SJCRH30 (cell line): Measurements from ENCODE around the gene VPS72. TPM values are rescaled to one million over a fixed set of nuclear protein-coding genes. Genes with fewer than 3 reads are reported as not detected.
"Not testable (repeated sequence)": the region's sequence is repeated elsewhere in the genome, so short reads cannot be mapped to it uniquely, and the experiment has no call there.

Source experiments
- DNase-seq, 2 experiments: peaks; one replicate each; pipeline ENCODE4 v3.0.0-alpha.2; 2015 to 2020
- H3K27ac ChIP-seq: fragments of 250-450 bp; sonication (Bioruptor Pico); 2 replicates; pipeline ENCODE4 v1.5.1; 2020; ENCODE audit warnings: mild to moderate bottlenecking, moderate library complexity
- H3K27me3 ChIP-seq: fragments of 250-450 bp; sonication (Bioruptor Pico); 2 replicates; pipeline ENCODE4 v1.5.1; 2020; ENCODE audit warnings: mild to moderate bottlenecking, moderate library complexity
- H3K36me3 ChIP-seq: fragments of 250-450 bp; sonication (Bioruptor Pico); 2 replicates; pipeline ENCODE4 v1.5.1; 2020; ENCODE audit warnings: mild to moderate bottlenecking, moderate library complexity
- H3K4me1 ChIP-seq: fragments of 250-450 bp; sonication (Bioruptor Pico); 2 replicates; pipeline ENCODE4 v1.5.1; 2020; ENCODE audit warnings: mild to moderate bottlenecking, moderate library complexity
- H3K4me3 ChIP-seq: fragments of 250-450 bp; sonication (Bioruptor Pico); 2 replicates; pipeline ENCODE4 v1.5.1; 2020; ENCODE audit warnings: mild to moderate bottlenecking, moderate library complexity
- H3K9me3 ChIP-seq: fragments of 250-450 bp; sonication (Bioruptor Pico); replicated peaks from 2 replicates; pipeline ENCODE4 v1.5.1; 2020; ENCODE audit warnings: mild to moderate bottlenecking, moderate library complexity
- total RNA-seq: library from RNA; depleted of rRNA; stranded (reverse); fragments of >200 nt; shearing (Covaris generic); gene quantifications from 2 replicates; pipeline ENCODE4 v1.2.3, GENCODE V29; 2014

The VPS72 gene
- total RNA-seq, 1 experiment from 2014 or later, result 49.4 TPM

DNA sequence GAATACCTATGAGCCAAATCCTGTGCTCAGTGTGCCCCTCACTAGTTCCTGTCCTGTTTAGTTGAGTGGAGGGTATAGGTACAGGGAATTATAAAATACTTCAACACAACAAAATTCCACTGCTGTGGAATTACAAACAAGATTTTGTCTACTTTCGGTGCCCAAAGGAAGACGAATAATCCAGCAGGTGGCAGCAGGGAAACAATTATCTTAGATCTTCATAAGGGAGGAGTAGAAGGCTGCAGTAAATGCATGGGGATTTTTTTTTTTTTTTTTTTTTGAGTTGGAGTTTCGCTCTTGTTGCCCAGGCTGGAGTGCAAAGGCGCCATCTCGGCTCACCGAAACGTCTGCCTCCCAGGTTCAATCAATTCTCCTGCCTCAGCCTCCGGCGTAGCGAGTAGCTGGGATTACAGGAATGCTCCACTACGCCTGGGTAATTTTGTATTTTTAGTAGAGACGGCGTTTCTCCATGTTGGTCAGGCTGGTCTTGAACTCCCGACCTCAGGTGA is 6.3 kb upstream of the VPS72 start:
- Histone ChIP-seq H3K27ac (no peak overlapping the region), H3K9me3 (no peaks in the 10 kb centered on the region), H3K36me3 (no peaks in the 10 kb centered on the region), H3K4me1 (peaks cover 2% of the 10 kb centered on the region; the same call in 1 of the 2 replicates), H3K27me3 (no peaks in the 10 kb centered on the region), H3K4me3 (peak overlapping the region; percentile 44)
- peak; percentile 71 to 86 for DNase-seq

DNA sequence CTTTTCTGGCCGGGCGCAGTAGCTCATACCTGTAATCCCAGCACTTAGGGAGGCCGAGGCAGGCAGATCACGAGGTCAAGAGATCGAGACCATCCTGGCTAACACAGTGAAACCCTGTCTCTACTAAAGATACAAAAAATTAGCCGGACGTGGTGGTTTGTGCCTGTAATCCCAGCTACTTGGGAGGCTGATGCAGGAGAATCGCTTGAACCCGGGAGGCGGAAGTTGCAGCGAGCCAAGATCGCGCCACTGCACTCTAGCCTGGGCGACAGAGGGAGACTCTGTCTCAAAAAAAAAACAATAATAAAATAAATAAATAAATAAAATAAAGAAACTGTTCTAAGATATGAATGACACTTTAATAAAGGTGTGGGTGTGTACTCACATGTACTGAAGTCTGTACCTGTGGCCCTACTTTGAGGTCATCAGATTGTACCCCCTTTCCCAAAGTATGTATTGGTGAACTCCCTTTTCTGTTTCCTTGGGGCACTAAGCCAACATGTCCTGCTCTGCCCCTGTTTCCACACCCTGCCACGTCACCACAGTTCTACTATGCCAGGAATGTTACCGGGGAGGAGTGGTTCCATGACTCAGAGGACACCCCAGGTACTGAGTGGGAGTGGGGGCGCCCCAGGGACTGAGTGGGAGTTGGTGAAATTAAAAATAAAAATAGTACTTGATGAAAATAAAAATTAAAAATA is 5.0 kb upstream of the VPS72 start:
- peak; percentile 55 to 62 for DNase-seq

DNA sequence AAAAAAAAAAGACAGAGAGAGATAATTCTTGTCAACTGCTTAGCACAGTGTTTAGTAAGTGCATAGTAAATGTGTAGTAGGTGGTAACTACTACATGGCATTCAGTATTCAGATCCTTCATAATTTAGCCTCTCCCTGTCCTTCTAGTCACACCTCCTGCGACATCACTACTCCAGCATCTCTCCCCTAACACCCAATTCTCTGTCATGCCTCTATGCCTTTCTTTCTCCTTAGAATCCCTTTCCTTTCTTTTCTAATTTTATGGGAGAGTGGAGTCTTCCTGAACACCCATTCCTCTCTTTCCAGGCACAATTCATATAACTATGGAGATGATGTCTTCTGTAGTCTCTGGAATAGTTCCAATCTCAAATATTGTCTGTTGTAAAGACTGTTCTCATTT is 3.9 kb upstream of the VPS72 start:
- DNase-seq, result no peak
- no peaks in the 10 kb centered on the region for H3K36me3 ChIP-seq
- H3K4me1 ChIP-seq, result peaks cover 2% of the 10 kb centered on the region; the same call in 1 of the 2 replicates

More for the DNA sequence above, 5.0 kb upstream of the VPS72 start:
- H3K36me3 ChIP-seq, H3K9me3 ChIP-seq, H3K4me1 ChIP-seq, H3K27me3 ChIP-seq: not testable (repeated sequence)
- Histone ChIP-seq H3K27ac (peak overlapping the region; percentile 10; the same call in 1 of the 2 replicates), H3K4me3 (peak overlapping the region; percentile 44)

DNA sequence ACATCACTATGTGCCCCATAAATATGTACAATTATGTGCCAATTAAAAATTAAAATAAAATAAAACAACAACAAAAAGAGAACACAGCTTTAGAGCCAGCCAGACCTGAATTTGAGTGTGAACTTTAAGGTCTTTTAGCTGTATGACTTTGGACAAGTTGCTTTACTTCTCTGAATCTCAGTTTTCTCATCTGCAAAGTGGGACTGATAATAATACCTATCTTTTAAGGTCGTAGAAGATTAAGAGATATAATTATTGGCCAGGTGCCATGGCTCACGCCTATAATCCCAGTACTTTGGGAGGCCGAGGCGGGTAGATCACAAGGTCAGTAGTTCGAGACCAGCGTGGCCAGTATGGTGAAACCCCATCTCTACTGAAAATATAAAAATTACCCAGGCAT is 3.3 kb upstream of the VPS72 start:
- no peaks in the 10 kb centered on the region for H3K36me3 ChIP-seq
- H3K27me3 ChIP-seq, result no peaks in the 10 kb centered on the region
- H3K27ac ChIP-seq, result no peak overlapping the region
- no peak overlapping the region for H3K4me3 ChIP-seq
- H3K4me1 ChIP-seq, result peaks cover 2% of the 10 kb centered on the region; the same call in 1 of the 2 replicates
- no peaks in the 10 kb centered on the region for H3K9me3 ChIP-seq
- no peak for DNase-seq

More for the DNA sequence above, 3.9 kb upstream of the VPS72 start:
- no peak overlapping the region for H3K4me3 ChIP-seq
- H3K9me3 ChIP-seq, result no peaks in the 10 kb centered on the region
- no peak overlapping the region for H3K27ac ChIP-seq
- no peaks in the 10 kb centered on the region for H3K27me3 ChIP-seq

DNA sequence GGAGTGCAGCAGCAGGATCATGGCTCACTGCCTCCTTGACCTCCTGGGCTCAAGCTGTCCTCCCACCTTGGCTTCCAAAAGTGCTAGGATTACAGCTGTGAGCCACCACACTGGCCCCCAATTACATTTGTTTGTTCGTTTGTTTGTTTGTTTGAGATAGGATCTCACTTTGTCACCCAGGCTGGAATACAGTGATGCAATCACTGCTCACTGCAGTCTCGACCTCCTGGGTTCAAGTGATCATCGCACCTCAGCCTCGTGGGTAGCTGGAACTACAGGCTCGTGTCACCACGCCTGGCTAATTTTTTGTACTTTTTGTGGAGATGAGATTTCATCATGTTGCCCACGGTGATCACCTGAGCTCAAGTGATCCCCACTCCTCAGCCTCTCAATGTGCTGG is 2.0 kb upstream of the VPS72 start:
- H3K4me3 ChIP-seq, result no peak overlapping the region
- DNase-seq, result no peak
- no peak overlapping the region for H3K27ac ChIP-seq
- H3K36me3 ChIP-seq, result no peaks in the 10 kb centered on the region
- no peaks in the 10 kb centered on the region for H3K9me3 ChIP-seq
- H3K4me1 ChIP-seq, result peaks cover 2% of the 10 kb centered on the region; the same call in 1 of the 2 replicates
- H3K27me3 ChIP-seq, result no peaks in the 10 kb centered on the region

DNA sequence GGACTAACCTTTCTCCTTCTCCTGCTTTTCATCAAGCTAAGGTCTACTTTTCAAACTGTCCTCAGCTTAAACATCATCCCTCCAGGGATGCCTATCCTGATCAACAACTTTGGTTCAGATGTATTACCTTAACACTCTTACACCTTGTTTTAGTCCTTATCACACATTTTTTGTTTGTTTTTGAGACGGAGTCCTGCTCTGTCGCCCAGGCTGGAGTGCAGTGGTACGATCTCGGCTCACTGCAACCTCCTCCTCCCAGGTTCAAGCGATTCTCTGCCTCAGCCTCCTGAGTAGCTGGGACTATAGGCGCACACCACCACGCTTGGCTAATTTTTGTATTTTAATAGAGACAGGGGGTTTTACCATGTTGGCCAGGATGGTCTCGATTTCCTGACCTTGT is 1.3 kb downstream of the VPS72 start:
- not testable (repeated sequence) for H3K27ac ChIP-seq, H3K9me3 ChIP-seq, DNase-seq, H3K4me1 ChIP-seq, H3K27me3 ChIP-seq
- Histone ChIP-seq H3K36me3 (peaks cover 15% of the 10 kb centered on the region; the same call in 1 of the 2 replicates), H3K4me3 (peak overlapping the region; percentile 79)

DNA sequence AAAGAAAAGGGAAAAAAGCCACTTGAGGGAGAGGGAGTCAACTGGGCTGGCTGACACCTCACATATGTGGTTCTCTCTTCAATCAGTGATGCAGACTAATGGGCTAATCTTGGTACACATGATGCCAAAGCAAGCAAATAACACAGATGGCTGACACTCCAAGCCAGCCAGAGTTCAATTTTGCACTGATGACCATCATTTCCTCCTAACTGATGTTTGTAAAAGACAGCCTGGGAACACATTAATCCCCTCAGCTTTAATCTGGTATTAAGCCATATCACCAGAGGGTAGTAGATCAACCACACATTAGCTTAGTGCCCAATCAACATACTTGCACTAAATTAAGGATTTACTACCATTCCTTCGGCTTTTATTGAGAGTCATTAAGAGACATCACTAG is 2.8 kb downstream of the VPS72 start:
- Histone ChIP-seq H3K27ac (no peak overlapping the region), H3K36me3 (peaks cover 23% of the 10 kb centered on the region), H3K27me3 (no peaks in the 10 kb centered on the region), H3K9me3 (no peaks in the 10 kb centered on the region), H3K4me1 (no peaks in the 10 kb centered on the region), H3K4me3 (no peak overlapping the region)
- no peak for DNase-seq

DNA sequence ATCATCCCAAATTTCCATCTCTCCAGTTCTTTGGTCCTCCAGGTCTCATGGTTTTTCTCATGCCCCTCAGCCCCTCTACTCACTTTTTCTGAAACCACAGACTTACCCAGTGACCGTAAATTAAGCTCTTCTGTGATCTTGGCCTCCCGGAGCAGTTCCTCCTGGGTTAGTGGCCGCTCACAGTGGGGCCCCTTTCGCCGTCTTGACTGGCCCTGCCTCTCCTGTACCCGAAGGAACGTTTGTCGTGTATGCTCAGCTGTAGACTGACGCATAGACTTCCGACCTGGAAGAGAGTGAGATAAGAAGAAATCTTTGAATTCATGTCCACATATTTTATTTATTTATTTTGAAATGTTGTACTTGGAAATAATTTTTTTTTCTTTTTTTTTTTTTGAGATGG is 5.8 kb downstream of the VPS72 start:
- Histone ChIP-seq H3K36me3 (peaks cover 41% of the 10 kb centered on the region), H3K4me3 (no peak overlapping the region), H3K27me3 (no peaks in the 10 kb centered on the region), H3K4me1 (no peaks in the 10 kb centered on the region), H3K9me3 (no peaks in the 10 kb centered on the region), H3K27ac (no peak overlapping the region)
- no peak for DNase-seq

DNA sequence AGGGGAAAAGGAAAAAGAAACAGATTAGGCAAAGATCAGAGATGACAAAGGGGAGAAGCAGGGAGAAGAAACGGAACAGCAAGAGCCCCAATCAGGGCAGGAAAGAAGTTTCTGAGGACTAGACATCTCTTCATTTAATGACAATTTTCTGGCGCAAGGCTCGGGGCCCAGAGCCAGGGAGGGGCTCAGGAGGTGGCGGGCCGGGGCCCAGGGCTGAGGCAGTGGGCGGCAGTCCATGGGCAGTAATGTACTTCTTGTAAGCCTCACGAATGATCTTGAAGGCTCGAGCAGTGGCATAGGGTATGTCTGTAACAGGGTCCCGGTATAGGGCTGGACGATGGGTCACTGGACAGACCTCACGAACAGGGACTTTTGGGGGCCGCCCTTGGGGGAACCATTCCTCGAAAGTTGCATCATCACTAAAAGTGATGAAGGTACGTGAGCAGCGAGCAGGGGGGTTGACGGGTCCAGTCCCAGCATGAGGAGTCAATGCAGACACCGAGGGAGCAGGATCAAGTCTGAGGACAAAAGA is 13.4 kb downstream of the VPS72 start:
- Histone ChIP-seq H3K9me3 (no peaks in the 10 kb centered on the region), H3K36me3 (peaks cover 15% of the 10 kb centered on the region), H3K27me3 (no peaks in the 10 kb centered on the region), H3K27ac (no peak overlapping the region), H3K4me1 (no peaks in the 10 kb centered on the region), H3K4me3 (no peak overlapping the region)
- no peak for DNase-seq

DNA sequence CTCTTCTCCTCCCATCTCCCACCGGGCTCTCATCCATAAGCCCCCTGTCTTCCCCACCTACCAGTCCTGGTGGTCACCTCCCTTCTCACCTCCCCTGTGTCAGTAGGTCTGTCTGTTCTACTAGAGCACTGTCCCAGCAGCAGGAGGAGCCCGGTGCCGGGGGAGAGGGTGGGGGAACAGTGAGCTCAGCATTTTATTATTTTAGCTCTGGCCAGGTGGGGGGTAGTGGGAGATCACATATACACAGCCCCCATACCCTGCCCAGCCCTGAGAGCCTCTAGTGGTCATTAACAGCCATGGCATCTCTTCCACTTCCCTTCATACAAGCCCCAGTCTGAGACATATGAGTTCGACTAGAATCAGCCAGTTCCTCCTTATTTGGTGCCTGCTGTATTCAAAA is 14.1 kb downstream of the VPS72 start, which contains the start of gene TMOD4:
Gene TMOD4, minus strand, starts transcription at position 119 of the 400 bp plus-strand sequence. CDS start 1,106 bp downstream, outside the sequence.
- no peaks in the 10 kb centered on the region for H3K4me1 ChIP-seq
- no peaks in the 10 kb centered on the region for H3K9me3 ChIP-seq
- H3K27me3 ChIP-seq, result no peaks in the 10 kb centered on the region
- DNase-seq, result no peak
- peaks cover 10% of the 10 kb centered on the region for H3K36me3 ChIP-seq
- H3K4me3 ChIP-seq, result no peak within 1 kb of the TSS
- H3K27ac ChIP-seq, result no peak within 1 kb of the TSS

DNA sequence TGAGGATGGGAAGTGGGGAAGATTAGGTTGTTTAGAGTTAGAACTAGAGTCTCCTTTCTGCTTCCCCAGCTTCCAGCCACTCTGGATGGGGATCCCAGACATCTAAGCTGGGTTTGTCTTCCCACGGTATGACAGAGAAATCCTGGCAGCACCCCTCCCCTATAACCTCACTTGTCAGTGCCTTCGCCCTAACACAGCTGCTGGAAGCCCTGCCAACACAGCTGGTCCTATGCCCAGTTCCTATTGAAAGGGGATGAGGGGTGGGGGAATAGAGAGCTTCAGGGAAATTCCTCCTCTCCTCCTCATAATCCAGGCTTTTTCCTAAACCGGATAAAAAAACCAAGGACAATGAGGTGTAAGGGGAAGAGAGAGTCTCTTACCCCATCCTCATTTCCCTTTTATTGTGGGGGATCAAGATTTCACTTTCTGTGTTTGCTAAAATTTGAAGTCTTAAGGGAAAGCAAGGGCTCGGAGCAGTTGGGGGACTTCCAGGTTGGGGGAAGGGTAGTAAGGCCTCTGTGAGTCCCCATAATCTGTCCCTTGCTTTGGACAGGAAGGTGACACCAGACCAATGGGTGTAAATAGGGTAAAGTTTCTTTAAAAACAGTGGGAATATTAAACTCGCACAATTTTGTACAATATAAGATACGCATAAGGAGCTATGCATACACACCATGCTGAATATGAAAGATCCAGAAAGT is 14.8 kb downstream of the VPS72 start:
- no peak overlapping the region for H3K27ac ChIP-seq
- H3K36me3 ChIP-seq, result peaks cover 6% of the 10 kb centered on the region
- no peaks in the 10 kb centered on the region for H3K27me3 ChIP-seq
- DNase-seq, result no peak
- H3K4me3 ChIP-seq, result no peak overlapping the region
- no peaks in the 10 kb centered on the region for H3K9me3 ChIP-seq
- no peaks in the 10 kb centered on the region for H3K4me1 ChIP-seq

DNA sequence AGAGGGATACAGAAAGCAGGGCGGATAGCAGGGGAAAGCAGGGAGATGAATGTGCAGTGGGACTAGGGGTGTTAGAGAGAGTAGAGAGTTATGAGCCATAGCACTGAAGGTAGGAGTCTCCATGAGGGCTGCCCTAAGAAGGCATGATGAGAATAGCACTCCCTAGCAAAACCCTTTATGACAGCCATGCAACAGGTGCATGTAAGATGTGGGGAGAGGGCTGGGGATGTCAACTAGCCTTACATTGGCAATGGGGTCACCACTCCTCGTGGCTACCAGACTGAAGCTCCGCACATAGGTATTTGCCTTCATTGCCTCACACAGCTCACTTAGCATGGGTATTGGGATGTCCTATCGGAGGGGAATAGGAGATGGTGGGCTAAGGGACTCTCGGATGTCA is 18.8 kb downstream of the VPS72 start:
- no peak overlapping the region for H3K4me3 ChIP-seq
- no peaks in the 10 kb centered on the region for H3K9me3 ChIP-seq
- H3K27me3 ChIP-seq, result no peaks in the 10 kb centered on the region
- H3K36me3 ChIP-seq, result peaks cover 16% of the 10 kb centered on the region
- no peak for DNase-seq
- no peaks in the 10 kb centered on the region for H3K4me1 ChIP-seq
- no peak overlapping the region for H3K27ac ChIP-seq

DNA sequence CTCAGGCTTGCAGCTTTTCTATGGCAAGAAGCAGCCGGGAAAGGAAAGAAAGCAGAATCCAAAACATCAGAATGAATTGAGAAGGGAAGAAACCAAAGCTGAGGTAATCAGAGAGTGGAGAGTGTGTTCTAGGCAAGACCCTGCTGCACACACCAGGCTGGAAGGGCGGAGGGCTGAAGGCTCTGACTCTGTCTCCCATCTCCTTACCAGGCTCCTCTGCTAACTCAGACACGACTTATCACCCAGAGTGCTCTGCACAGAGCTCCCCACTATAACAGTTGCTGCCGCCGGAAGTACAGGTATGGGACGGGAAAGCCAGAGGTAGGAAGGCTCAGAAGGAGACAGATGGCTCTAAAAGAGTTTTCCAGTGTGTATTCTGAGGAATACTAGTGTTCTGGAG is 22.9 kb downstream of the VPS72 start:
- H3K27ac ChIP-seq, result no peak overlapping the region

DNA sequence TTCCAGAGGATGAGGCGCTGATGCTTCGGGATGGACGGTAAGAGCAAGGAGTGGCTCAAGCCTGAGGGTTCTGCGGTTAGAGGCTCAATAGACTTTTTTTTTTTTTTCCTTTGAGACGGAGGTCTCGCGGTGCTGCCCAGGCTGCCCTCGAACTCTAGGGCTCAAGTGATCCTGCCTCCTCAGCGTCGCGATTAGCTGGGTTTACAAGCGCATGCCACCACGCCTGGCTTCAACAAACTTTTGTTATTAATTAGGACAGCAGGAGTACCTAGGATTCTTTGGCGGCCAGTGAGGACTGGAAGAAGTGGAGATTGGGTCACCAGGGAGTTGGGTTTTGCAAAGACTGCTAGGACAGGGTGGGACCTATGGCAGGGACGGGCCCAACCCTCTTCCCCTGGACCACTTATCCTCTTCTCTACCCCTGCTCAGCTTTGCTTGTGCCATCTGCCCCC is 23.5 kb downstream of the VPS72 start:
- peak; percentile 32 to 43 for DNase-seq
- Histone ChIP-seq H3K27ac (peak overlapping the region; percentile 42), H3K4me1 (no peaks in the 10 kb centered on the region), H3K9me3 (no peaks in the 10 kb centered on the region), H3K36me3 (peaks cover 16% of the 10 kb centered on the region; the same call in 1 of the 2 replicates), H3K4me3 (peak overlapping the region; percentile 76), H3K27me3 (no peaks in the 10 kb centered on the region)

More for the DNA sequence above, 22.9 kb downstream of the VPS72 start:
- peak overlapping the region; percentile 76 for H3K4me3 ChIP-seq
- no peaks in the 10 kb centered on the region for H3K4me1 ChIP-seq
- H3K36me3 ChIP-seq, result peaks cover 16% of the 10 kb centered on the region; the same call in 1 of the 2 replicates
- no peak for DNase-seq
- H3K27me3 ChIP-seq, result no peaks in the 10 kb centered on the region
- no peaks in the 10 kb centered on the region for H3K9me3 ChIP-seq
